ENCODE results near the gene ATP2A1.

DNA sequence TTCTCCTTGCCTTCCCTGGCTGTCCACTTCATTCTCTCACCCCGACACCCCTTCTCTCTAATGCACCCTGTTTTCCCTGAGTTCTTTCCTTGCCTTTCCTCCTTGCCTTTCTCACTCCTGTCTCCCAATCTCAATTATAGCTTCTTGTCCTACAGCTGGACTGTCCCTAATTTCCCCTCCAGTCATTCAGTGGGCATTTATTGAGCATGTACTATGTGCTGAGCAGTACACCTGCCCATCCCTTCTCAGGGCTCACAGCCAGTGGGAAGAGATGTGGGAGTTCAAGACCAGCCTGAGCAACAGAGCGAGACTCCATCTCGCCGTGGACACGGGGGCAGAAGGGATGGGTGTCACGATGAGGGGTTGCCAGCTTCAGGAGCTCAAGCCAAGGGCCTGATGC, 5.8 kb downstream of the ATP2A1 start:
- TF ChIP-seq, protein P1, sequence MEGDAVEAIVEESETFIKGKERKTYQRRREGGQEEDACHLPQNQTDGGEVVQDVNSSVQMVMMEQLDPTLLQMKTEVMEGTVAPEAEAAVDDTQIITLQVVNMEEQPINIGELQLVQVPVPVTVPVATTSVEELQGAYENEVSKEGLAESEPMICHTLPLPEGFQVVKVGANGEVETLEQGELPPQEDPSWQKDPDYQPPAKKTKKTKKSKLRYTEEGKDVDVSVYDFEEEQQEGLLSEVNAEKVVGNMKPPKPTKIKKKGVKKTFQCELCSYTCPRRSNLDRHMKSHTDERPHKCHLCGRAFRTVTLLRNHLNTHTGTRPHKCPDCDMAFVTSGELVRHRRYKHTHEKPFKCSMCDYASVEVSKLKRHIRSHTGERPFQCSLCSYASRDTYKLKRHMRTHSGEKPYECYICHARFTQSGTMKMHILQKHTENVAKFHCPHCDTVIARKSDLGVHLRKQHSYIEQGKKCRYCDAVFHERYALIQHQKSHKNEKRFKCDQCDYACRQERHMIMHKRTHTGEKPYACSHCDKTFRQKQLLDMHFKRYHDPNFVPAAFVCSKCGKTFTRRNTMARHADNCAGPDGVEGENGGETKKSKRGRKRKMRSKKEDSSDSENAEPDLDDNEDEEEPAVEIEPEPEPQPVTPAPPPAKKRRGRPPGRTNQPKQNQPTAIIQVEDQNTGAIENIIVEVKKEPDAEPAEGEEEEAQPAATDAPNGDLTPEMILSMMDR (IDR thresholded peaks at IDR 0.05) = no peak
- TF ChIP-seq POLR2A (IDR thresholded peaks at IDR 0.05) = no peak

Measured in adrenal gland (tissue), 5 donors.